ENCODE data around the gene NFATC1.

The NFATC1 gene

DNA sequence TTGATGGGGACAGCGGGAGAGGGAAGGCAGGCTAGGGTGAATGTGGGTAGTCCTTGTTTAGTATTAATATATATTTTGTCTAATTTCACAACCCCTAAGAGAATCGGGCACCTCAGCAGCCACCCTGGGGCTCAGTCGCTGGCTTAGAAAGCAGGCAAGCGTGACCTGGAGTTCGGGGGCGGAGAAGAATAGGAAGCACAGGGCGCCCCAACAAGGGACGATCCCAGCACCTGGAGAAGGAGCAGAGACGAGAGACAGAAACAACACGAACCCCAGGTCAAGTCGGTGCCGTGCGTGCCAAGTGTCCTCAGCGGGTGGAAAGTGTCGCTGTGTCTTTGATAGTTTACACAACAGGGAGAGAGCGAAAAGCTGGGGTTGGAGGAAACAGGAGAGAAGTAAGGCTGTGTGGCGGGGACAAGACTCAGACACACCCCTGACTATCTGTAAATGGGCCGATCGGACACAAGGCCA is 95.4 kb downstream of the NFATC1 start:
- TF ChIP-seq, protein P1, sequence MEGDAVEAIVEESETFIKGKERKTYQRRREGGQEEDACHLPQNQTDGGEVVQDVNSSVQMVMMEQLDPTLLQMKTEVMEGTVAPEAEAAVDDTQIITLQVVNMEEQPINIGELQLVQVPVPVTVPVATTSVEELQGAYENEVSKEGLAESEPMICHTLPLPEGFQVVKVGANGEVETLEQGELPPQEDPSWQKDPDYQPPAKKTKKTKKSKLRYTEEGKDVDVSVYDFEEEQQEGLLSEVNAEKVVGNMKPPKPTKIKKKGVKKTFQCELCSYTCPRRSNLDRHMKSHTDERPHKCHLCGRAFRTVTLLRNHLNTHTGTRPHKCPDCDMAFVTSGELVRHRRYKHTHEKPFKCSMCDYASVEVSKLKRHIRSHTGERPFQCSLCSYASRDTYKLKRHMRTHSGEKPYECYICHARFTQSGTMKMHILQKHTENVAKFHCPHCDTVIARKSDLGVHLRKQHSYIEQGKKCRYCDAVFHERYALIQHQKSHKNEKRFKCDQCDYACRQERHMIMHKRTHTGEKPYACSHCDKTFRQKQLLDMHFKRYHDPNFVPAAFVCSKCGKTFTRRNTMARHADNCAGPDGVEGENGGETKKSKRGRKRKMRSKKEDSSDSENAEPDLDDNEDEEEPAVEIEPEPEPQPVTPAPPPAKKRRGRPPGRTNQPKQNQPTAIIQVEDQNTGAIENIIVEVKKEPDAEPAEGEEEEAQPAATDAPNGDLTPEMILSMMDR (IDR thresholded peaks at IDR 0.05; ENCODE audit: low read depth, low read length, missing control alignments): no peak
- no peak for DNase-seq (ENCODE audit: low read depth)

DNA sequence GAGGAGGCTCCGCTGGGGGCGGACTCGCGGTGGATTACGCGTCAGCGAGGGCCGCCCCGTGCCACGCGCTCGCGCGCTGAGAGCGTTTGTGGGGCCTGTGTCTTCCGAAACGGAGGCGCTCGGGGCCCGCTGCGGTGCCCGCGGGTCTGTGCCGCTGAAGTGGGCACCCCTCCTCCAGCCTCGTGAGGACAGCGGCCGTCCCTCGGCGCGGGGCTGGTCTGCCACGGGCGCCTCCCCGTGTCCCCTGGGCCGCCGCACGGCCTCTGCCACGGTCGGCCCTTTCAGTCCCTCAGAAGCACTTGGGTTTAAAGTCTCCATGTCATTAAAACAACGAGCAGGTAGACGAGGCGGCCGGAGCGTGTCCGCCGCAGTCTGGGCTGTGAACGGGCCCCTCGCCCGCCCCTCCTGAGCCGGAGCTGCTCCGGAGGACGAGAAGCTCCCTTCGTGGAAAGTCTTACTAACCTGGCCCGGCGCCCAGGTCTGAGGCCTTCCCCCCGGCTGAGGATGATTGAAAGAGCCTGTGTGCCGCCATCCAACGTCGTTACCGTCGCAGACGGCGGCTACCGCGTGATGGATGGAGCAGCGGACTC is 97.6 kb downstream of the NFATC1 start:
- TF ChIP-seq, protein P1 (IDR thresholded peaks at IDR 0.05; ENCODE audit: low read depth, low read length, missing control alignments): no peak
- in situ Hi-C loops (cut with HindIII; ENCODE audit: low sequenced_read_pairs): no loop called here
- DNase-seq (ENCODE audit: low read depth): no peak
- H3K4me3 ChIP-seq (ENCODE audit: low read depth, low read length): no peak overlapping the region

More for the DNA sequence above, 95.4 kb downstream of the NFATC1 start:
- no peak overlapping the region for H3K4me3 ChIP-seq (ENCODE audit: low read depth, low read length)
- in situ Hi-C loops (cut with HindIII; ENCODE audit: low sequenced_read_pairs): no loop called here

DNA sequence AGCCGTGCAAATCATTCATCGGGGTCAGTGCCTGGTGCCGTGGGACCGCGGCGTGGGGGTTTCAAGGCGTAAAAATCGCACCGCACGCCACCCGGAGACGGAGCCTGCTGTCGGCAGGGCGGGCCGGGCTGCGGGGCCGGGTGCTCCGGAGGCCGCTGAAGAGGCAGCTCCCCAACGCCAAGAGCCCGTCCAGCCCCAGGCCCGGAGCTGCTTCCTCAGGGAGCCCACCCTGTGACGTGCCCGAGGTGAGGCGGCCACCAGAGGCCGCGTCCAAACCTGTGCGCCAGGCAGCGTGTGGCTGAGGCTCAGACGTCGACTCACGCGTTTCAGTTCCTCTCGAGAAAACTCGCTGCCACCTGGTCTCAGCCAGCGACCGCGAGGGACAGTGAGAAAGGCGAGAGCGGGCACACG is 98.1 kb downstream of the NFATC1 start:
- in situ Hi-C loops (cut with HindIII; ENCODE audit: low sequenced_read_pairs): no loop called here

DNA sequence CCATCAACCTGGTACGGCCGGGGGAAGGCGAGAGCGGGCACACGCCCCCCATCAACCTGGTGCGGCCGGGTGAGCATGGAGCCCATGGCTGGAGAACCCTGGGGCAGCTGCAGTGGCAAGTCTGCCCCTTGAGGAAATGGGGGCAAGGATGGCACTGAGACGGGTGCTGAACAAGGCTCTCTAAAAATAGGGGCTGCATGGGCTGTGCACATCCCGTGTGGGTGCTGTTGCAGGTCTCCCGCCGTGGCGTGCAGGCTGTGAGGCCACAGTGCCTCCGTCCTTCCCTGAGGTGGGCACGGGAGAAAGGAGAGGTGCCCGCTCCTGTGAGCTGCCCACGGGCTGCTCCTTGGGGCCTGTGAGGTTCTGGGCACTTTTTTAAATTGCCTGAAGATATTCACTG is 99.2 kb downstream of the NFATC1 start:
- no peak for DNase-seq (ENCODE audit: low read depth)
- in situ Hi-C loops (cut with HindIII; ENCODE audit: low sequenced_read_pairs): no loop called here
- TF ChIP-seq, protein P1 (IDR thresholded peaks at IDR 0.05; ENCODE audit: low read depth, low read length, missing control alignments): no peak
- no peak overlapping the region for H3K4me3 ChIP-seq (ENCODE audit: low read depth, low read length)

More for the DNA sequence above, 98.1 kb downstream of the NFATC1 start:
- TF ChIP-seq, protein P1 (IDR thresholded peaks at IDR 0.05; ENCODE audit: low read depth, low read length, missing control alignments): no peak
- no peak for DNase-seq (ENCODE audit: low read depth)
- no peak overlapping the region for H3K4me3 ChIP-seq (ENCODE audit: low read depth, low read length)

DNA sequence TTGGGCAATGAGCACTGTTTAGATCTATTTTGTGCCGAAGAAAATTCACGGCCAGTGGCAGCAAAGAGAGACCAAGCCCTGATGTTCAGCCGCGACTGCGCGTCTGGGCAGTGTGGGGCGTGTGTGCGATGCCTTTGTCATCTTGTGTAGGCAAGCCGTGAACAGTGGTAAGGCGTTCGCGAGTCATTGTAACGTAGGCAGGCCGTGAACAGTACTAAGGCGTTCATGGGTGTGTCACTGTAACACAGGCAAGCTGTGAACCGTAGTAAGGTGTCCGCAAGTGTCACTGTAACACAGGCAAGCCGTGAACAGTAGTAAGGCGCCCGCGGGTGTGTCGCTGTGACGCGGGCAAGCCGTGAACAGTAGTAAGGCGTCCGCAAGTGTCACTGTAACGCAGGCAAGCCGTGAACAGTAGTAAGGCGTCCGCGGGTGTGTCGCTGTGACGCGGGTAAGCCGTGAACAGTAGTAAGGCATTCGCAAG is 99.9 kb downstream of the NFATC1 start:
- TF ChIP-seq, protein P1 (IDR thresholded peaks at IDR 0.05; ENCODE audit: low read depth, low read length, missing control alignments): no peak
- H3K4me3 ChIP-seq (ENCODE audit: low read depth, low read length): no peak overlapping the region
- no peak for DNase-seq (ENCODE audit: low read depth)
- in situ Hi-C loops (cut with HindIII; ENCODE audit: low sequenced_read_pairs): no loop called here

DNA sequence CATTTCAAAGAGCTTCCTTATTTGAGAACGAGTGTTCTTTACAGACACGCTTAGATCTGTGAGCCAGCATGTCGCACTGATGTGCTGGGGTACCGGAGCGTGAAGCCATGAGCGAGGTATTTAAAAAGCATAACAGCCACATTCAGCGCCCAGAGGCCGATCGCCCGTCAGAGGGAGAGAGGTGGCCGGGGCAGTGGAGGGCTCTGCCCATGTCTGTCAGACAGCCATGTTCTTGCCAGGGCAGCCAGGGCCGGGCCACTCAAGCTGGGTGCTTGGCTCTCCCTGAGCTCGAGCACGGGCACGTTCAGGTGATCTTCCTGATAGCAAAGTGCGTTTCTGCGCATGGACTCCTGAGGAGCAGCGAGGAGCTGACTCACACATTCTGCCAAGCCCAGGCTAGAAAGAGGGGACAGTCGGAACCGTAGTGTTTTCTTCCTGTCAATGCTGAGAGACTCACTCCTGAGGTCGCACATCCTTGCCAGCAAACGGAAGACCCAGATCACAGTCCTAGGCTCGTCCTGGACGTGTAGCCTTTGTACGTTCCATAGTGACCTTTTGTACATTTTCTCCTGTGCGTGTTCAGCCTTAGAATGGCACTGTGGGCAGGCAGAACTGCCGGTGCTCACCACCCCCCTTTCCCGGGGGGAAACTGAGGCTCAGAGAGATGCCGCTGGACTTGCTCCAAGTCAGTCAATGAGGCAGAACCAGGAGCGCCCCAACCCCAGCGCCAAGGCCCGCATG is 100.7 kb downstream of the NFATC1 start:
- TF ChIP-seq, protein P1 (IDR thresholded peaks at IDR 0.05; ENCODE audit: low read depth, low read length, missing control alignments): no peak
- in situ Hi-C loops (cut with HindIII; ENCODE audit: low sequenced_read_pairs): no loop called here
- DNase-seq (ENCODE audit: low read depth): no peak
- H3K4me3 ChIP-seq (ENCODE audit: low read depth, low read length): no peak overlapping the region

All from astrocyte of the cerebellum (primary cell).